HG03139 (cell line): ENCODE results near the gene ZNF416.

Experiments used
- ATAC-seq: cut with Tn5 transposase; IDR thresholded peaks from one replicate; pipeline ENCODE4 v1.9.1; 2021; ENCODE audit not compliant: unreplicated experiment

The ZNF416 gene

DNA sequence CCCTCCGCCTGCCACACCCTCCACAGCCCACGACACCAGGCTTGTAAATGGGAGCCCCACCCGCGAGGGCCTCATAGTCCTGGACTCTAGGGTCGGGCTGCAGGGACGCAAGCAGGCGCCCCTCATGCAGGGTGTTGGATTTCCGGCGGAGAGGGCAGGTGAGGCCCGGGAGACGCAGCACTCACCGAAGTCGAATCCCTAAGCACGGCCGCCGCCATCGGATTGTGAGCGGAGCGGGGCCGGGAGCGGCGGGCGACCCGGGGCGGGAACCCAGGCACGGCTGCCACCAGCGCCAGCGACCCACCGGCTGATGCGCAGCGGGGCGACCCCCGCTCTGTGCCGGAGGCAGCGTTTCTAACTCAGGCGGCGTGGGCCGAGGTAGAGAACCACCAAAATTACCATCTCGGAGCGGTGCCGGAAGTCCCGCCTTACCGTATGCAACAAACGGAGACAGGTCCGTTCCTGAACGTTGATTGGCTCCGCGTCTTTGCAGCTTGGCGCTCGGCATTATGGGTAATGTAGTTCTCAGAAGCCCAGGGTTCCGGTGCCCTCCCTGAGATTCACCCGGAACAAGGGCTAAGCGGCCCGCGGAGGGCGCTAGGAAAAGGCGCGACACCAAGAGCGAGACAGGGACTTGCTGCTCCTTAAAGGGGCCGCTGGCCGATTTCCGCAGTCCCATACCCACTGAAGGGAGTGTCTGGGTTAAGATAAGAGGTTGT is at the start of gene ZNF416:
Gene ZNF416 (minus strand): TSS at position 425 of the 719 bp plus-strand sequence. CDS start 207 bp downstream, at position 218.
- ATAC-seq = peak; percentile 90

DNA sequence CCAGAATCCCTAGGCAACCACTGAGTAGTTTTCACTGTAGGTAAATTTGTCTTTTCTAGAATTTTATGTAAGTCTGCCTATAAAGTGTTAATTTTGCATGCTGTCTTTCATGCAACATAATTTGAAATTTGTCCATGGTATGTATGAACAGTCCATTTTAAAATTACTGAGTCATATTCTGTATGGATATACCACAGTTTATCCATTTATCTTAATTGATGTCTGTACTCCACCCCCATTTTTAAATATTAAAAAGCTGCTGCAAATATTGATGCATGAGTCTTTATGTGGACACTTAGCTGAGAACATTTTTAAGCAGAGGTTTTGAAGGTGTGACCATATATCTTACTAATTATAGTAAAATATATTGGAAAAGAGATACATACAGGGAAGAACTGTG is 44.4 kb upstream of the ZNF416 start:
- ATAC-seq = no peak

GRCh38 chr19:57620673-57621348 is 42.1 kb upstream of the ZNF416 start:
- ATAC-seq = no peak

DNA sequence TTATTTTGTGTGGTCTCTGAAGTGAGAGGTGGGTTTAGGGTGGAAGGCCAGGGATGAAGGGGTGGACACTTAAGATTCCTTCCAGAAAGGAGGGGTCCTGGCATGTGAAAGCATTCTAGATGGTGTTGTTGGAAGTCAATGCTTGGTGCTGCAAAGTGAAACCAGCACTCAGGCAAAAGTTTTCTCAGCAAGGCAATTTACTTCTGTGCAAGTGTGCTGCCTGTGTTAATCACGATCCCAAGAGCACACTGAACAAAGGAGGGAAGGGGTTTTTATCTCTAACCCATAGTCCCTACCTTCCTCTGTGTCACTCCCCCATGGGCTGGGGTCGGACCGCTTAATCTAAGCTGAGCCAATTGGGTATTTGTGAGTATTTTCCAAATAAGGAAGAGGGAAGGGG is 36.6 kb upstream of the ZNF416 start:
- ATAC-seq = no peak

DNA sequence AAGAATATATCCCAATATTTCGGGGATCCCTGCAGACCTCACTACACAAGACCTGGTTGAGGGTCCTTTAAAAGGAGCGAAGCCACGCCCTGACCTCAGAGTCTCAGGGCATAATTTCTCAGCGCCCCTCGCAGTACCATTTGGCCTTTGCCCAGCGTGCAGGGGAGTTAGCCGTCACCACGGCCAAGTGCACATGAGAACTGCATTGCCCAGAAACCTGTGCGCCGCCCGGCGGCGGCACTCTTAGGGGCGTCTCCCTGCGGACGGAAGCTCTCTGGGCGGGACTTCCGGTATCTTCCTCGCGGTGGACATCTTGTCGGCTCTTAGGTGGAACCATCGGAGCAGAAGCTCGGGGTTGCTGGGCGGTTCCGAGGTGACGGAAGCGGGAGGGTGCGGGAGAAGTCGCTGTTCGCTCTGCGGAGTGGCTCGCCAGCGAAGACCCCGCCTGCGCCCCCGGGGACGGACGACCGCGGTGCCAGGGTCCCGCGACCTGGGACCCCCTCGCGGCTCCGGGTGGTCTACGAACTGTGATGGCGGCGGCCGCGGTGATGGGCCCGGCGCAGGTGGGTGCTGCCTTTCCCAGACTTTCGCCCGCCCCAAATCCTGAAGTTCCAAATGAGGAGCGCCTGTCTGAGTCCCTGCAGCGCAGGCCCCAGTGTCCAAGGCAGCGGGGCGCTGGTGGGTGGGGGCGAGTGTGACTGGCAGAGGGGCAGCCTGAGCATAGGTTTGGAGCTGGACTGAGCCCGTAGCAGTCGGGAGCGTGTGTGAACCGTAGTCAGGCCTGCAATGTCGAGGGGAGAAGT is 35.4 kb upstream of the ZNF416 start, which contains the start of gene ZNF134:
Gene ZNF134 (plus strand): TSS at position 302 of the 803 bp plus-strand sequence. CDS start 5,227 bp downstream, outside the sequence.
- peak; percentile 94 for ATAC-seq

- ATAC-seq = no peak
These were observed 32.4 kb upstream of the ZNF416 start for GRCh38 chr19:57611113-57611512.

- ATAC-seq = no peak
These were observed 28.2 kb upstream of the ZNF416 start for GRCh38 chr19:57606931-57607330.

DNA sequence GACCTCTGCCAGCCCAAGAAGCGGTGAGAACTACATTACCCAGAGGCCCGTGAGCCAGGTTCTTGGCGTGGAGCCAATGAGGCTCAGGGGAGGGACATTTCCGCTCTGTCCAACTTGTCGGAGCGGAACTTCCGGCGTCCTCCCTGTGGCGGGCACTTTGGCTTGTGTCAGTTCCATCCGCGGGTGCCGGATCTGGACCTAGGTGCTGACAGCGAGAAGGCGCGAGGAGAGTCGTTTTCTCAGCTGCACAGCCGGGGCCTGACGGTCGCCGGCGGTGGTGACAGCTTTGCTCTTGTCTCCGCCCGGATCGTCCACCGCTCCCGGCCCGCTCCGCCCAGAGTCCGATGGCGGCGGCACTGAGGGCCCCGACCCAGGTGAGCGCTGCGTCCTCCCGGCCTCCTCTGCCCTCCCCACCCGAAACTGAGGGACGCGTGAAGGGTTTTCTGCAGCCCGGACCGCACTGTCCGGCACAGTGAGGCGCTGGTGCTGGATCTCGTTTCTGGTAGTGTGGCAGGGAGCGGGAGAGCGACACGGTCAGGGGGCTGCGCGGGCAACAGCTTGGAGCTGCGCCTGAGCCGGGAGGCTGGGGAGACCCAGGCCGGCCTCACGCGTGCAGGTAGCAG is 21.2 kb upstream of the ZNF416 start, which contains the start of gene ZNF530:
Gene ZNF530 (plus strand): TSS at position 125 of the 623 bp plus-strand sequence. CDS start 4,461 bp downstream, outside the sequence.
- ATAC-seq = peak; percentile 90

GRCh38 chr19:57599377-57599760 is 20.7 kb upstream of the ZNF416 start:
- ATAC-seq = no peak

DNA sequence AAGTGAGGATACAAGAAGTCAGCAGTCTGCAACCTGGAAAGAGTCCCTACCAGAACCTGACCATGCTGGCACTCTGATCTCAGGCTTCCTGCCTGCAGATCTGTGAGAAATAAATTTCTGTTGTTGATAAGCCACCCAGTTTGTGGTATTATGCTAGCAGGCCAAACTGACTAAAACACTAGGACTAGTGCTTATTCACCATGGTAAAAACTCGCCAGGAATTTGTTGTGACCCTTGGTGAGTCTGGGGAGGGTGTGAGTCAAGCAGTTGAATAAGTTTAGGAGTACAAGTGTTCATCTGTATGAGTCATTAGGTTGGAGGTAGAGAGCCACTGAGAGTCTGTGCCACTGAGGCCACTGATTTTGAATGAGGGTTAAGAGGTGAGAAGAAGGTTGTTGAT is 8.8 kb upstream of the ZNF416 start:
- no peak for ATAC-seq

DNA sequence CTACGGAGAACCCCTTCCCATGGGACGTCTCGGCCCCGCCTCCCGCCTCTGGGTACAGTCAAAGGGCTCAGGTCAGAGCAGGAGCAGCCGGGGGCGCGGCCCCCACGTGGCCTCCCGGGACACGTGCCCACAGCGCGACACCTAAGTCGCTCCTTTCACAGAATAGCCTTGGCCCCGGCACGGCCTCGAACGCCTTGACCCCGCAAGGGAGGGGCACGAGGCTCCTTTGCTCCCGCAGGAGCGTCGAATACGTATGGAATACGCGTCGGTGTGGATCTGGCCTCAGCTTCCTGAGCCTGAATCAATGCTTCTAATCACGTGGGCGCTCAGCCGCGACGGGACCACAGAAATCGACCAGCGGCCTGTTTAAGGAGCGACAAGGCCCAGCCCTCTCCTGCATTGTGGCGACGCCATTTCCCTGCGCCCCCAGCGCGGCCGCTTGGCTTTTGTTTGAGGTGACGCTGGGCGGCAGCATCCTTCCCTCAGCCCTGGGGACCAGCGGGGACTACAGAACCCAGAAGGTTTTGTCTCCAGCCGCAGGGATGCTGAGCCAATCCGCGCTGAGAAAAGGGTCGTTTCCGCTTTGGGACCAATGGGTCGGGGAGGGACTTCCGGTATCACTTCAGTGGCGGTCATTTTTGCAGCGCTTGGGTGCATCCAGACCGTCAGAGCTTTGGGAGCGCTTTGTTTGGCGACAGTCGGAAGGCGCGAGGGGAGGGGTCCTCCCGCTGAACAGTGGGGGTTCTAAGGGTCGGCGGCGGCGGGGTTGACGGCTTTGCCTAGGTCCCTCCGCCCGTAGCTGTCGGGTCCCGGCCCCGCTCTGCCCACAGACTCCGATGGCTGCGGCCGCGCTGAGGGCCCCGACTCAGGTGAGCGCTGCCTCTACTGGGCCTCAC is 5.1 kb upstream of the ZNF416 start, which contains the start of gene ZIK1:
Gene ZIK1 (plus strand): TSS at position 625 of the 896 bp plus-strand sequence. CDS start 212 bp downstream, at position 837.
- ATAC-seq = peak; percentile 72

GRCh38 chr19:57583104-57583520 is 4.4 kb upstream of the ZNF416 start:
- ATAC-seq = no peak

DNA sequence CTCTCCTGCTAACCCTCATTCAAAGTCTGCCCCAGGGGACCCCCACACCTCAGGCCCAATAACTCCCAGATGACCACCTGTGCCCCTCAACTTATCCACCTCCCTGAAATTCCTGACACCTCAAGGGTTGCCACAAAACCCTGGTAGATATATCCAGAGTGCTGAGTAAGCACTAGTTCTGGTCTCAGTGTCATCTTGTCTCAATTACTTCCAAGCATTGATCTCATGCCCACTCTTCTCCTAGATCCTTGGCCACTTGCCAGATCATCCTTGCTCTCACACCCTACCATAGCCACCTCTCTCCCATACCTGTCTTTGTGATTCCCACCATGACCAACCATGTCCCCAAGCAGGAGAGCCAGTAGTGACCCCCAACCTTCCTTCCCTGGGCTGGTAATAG is 2.0 kb downstream of the ZNF416 start:
- ATAC-seq = no peak

DNA sequence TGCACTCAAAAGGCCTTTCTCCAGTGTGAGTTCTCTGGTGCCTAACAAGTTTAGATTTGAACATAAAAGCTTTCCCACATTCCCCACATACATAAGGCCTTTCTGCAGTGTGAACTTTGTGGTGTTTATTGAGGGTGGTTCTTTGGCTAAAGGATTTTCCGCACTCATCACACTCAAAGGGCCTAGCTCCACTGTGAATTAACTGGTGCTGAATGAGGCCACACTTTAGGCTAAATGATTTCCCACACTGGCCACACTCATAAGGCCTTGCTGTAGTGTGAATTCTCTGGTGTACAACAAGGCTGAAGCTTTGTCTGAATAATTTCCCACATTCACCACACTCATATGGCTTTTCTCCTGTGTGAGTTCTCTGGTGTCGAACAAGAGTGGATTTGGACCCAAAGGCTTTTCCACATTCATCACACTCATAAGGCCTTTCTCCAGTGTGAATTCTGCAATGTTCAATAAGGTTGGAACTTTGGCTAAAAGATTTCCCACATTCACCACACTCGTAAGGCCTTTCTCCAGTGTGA is 6.2 kb downstream of the ZNF416 start:
- no peak for ATAC-seq

- ATAC-seq = no peak
These were observed 8.0 kb downstream of the ZNF416 start for GRCh38 chr19:57570707-57571106.

- no peak for ATAC-seq
These were observed 12.1 kb downstream of the ZNF416 start for GRCh38 chr19:57566396-57567265.

DNA sequence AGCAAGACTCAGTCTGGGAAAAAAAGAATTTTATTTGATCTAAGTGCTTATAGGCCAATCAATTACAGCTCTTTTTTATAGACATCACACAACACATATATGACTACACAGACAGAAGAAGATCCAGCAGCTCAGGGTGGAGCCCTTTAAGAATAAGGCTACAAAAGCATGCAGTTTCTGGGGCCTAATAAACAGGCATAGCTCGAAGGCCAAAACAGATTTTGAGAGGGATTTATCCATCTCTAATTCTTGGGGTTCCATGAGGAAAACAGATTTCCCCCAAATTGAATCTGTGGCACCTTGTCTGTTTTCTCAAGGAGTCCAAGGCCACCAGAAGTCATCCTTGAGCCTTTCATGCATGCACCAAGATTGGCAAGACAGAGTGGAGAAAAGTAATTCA is 15.2 kb downstream of the ZNF416 start:
- ATAC-seq = no peak

DNA sequence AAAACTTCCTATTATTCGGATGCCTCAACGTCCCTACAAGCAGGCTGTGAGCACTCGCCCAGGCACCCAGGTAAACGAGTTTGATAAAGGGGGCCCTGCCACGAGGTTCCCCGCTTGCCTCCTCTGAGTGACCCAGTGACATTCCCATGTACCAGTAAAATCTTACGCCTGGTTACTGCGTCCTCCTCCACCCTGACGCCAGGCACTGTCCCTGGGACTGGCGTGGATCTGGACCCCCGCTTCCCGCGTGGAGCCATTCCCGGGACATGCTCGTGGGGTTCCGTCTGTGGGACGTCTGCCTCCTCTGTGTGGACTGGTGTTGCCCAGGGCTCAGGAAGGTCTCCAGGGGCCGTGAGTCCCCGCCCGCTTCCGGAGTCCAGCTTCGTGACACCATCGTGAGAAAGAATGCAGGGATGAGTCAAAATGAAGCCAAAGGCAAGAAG is 18.6 kb downstream of the ZNF416 start:
- no peak for ATAC-seq
